ENCODE results near the gene CHD1L.

Gene CHD1L

DNA sequence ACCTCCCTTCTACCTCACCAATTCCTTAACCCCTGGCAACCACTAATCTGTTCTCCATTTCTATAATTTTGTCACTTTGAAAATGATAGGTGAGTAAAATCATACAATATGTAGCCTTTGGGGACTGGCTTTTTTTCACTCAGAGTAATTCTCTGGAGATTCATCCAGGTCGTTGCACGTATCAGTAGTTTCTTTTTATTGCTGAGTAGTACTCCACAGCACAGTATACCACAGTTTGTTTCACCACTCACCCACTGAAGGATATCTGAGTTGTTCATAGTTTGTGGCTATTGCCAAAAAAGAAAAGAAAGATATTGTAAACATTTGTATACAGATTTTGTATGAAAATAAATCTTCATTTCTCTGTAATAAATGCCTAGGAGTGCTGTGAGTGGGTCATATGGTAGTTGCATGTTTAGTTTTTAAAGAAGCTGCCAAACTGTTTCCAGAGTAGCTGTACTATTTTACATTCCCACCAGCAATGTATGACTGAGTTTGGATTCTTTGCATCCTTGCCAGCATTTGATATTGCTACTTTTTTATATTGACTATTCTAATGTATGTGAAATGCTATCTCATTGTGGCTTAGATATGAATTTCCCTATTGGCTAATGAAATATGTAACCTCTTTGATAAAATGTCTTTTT lies 3.7 kb downstream of the CHD1L start:
- no peak overlapping the region for H3K4me3 ChIP-seq (ENCODE audit: low read depth, low read length)
- in situ Hi-C loops (cut with HindIII; ENCODE audit: low sequenced_read_pairs): no loop called here
- no peak for DNase-seq (ENCODE audit: low read depth)
- TF ChIP-seq, protein P1, sequence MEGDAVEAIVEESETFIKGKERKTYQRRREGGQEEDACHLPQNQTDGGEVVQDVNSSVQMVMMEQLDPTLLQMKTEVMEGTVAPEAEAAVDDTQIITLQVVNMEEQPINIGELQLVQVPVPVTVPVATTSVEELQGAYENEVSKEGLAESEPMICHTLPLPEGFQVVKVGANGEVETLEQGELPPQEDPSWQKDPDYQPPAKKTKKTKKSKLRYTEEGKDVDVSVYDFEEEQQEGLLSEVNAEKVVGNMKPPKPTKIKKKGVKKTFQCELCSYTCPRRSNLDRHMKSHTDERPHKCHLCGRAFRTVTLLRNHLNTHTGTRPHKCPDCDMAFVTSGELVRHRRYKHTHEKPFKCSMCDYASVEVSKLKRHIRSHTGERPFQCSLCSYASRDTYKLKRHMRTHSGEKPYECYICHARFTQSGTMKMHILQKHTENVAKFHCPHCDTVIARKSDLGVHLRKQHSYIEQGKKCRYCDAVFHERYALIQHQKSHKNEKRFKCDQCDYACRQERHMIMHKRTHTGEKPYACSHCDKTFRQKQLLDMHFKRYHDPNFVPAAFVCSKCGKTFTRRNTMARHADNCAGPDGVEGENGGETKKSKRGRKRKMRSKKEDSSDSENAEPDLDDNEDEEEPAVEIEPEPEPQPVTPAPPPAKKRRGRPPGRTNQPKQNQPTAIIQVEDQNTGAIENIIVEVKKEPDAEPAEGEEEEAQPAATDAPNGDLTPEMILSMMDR (IDR thresholded peaks at IDR 0.05; ENCODE audit: low read depth, low read length, missing control alignments): no peak

DNA sequence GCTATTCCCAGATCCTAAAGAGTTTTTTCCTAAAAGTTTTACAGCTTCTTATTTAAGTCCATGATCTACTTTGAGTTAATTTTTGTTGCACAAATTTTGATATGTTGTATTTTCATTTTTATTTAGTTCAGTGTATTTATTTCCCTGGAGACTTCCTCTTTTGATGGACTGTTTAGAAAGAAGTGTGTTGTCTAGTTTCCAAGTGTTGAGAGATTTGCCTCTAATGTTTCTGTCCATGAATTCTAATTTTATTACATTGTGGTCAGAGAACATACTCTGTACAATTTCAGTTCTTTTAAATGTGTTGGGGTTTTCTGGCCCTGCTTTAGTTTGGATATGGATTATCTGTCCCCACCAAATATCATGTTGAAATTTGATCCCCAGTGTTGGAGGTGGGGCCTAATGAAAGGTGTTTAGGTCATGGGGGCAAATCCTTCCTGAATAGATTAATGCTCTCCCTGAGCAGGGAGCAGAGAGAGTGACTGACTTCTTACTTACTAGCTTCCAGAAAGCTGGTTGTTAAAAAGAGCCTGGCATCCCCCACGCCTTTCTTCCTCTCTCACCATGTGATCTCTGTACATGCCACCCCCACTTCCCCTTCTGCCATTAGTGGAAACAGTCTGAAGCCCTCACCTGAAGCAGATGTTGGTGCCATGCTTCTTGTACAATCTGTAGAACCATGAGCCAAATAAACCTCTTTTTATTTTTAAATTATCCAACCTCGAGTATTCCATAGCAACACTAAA lies 4.6 kb downstream of the CHD1L start:
- no peak for DNase-seq (ENCODE audit: low read depth)
- in situ Hi-C loops (cut with HindIII; ENCODE audit: low sequenced_read_pairs): no loop called here
- TF ChIP-seq, protein P1 (IDR thresholded peaks at IDR 0.05; ENCODE audit: low read depth, low read length, missing control alignments): no peak
- no peak overlapping the region for H3K4me3 ChIP-seq (ENCODE audit: low read depth, low read length)

DNA sequence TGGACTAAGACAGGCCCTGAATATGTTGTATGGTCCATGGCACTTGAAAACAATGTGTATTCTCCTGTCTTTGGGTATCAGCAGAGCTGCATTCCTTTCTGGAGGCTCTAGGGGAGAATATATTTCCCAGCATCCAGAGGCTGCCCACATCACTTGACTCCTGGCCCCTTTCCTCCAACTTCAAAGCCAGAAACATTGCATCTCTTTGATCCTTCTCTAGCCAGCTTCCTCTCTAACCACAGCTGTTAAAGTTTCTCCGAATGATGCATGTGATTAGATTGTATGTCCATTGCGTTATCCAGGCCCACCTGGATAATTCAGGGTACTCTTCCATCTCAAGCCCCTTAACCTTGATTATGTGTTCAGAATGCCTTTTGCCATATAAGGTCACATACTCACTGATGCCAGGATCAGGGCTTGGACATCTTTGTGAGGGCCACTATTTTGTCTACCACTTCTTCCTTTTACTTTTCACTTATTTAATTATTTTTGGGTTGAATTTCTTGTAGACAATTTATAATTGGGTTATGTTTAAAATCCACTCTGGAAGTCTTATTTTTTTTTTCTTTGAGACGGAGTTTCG lies 5.3 kb downstream of the CHD1L start:
- in situ Hi-C loops (cut with HindIII; ENCODE audit: low sequenced_read_pairs): no loop called here
- no peak overlapping the region for H3K4me3 ChIP-seq (ENCODE audit: low read depth, low read length)
- TF ChIP-seq, protein P1 (IDR thresholded peaks at IDR 0.05; ENCODE audit: low read depth, low read length, missing control alignments): no peak
- peak; percentile 35 for DNase-seq (ENCODE audit: low read depth)

DNA sequence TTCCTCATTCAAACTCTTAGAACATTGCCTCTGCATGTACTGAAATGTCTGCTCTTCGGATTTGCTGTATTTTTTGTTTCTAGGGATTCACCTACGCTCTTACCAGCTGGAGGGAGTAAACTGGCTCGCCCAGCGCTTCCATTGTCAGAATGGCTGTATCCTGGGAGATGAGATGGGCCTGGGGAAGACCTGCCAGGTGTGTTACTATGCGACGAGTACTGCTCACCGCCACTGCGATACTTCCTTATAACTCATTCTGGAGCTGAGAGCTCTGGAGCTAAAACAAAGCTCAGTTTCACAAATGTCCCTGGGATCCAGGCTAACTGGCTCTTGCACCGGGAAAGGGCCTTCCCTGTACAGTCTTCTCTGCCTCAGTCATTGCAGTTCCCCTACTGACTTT lies 10.1 kb downstream of the CHD1L start:
- TF ChIP-seq, protein P1 (IDR thresholded peaks at IDR 0.05; ENCODE audit: low read depth, low read length, missing control alignments): no peak
- in situ Hi-C loops (cut with HindIII; ENCODE audit: low sequenced_read_pairs): no loop called here
- no peak overlapping the region for H3K4me3 ChIP-seq (ENCODE audit: low read depth, low read length)
- DNase-seq (ENCODE audit: low read depth): no peak

DNA sequence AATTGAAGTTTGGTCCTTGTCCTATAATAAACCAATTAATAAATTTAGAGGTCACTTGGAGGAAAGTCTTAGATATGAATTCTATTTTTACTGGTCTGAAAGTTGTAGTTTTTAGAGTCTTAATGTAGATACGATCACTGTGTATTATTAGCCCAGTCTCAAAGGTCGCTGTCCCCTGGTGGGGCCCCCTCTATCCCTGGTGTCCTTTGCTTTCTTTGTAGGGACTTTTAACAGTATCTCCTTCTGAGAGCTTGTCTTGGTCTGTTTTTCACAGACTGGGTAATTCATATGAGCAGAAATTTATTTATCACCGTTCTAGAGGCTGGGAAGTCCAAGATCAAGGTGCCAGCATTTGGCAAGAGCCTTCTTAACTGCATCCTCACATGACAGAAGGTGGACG lies 18.5 kb downstream of the CHD1L start:
- DNase-seq (ENCODE audit: low read depth): no peak
- H3K4me3 ChIP-seq (ENCODE audit: low read depth, low read length): no peak overlapping the region
- TF ChIP-seq, protein P1 (IDR thresholded peaks at IDR 0.05; ENCODE audit: low read depth, low read length, missing control alignments): no peak
- in situ Hi-C loops (cut with HindIII; ENCODE audit: low sequenced_read_pairs): no loop called here

DNA sequence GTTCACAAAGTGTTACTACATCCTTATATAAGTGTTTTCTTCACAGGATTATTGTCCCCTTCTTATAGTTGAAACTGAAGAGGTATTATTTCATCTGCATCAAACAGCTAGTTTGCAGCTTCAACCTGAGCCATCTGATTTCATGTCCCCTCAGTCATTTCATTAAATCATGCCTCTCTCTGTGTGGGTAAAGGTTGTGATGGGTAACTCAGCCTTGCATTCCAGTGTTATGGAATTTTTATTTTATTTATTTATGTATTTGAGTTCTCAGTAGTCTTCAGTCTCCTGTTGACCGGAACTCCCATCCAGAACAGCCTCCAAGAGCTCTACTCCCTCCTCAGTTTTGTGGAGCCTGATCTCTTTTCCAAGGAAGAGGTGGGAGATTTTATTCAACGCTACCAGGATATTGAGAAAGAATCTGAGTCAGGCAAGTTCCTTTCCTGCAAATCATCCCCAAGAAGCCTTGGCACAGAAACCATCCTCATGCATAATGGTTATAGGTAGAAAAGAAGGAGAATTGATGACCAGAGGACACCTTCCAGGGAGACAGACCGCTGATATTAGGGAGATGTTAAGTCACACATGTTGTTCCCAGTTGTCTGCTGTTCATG lies 21.8 kb downstream of the CHD1L start:
- no peak for DNase-seq (ENCODE audit: low read depth)
- H3K4me3 ChIP-seq (ENCODE audit: low read depth, low read length): no peak overlapping the region
- TF ChIP-seq, protein P1 (IDR thresholded peaks at IDR 0.05; ENCODE audit: low read depth, low read length, missing control alignments): no peak
- in situ Hi-C loops (cut with HindIII; ENCODE audit: low sequenced_read_pairs): no loop called here

Data from astrocyte of the cerebellum (primary cell).